Activated CD4-positive, alpha-beta T cell treated with anti-CD3 and anti-CD28 coated beads for 24 hours (primary cell): ENCODE measurements around the gene ATOH8.

Experiments used
- DNase-seq, 2 donors: peaks; one replicate each; pipeline ENCODE4 v3.0.0-alpha.2; 2020; ENCODE audit warnings: low read depth in 2 of 2

The ATOH8 gene

DNA sequence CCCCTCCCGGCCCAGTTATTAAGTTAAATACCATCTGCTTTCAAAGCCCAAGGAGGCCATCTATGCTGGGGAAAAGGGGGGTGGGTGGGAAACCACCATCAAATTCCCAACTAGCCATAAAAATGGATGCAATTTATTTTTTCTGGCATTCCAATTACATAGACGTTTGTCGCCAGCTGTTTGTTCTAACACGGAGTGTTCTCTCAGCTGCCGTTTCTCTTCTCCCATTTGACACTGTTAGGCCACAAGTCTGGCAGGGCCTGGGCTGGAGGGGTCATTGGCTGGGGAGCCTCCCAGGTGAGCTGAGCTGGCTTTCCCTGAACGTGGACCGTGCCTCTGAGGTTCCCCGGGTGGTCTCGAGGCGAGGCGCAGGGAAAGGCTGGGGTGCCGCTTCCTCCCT is 16.6 kb downstream of the ATOH8 start:
- DNase-seq = no peak

DNA sequence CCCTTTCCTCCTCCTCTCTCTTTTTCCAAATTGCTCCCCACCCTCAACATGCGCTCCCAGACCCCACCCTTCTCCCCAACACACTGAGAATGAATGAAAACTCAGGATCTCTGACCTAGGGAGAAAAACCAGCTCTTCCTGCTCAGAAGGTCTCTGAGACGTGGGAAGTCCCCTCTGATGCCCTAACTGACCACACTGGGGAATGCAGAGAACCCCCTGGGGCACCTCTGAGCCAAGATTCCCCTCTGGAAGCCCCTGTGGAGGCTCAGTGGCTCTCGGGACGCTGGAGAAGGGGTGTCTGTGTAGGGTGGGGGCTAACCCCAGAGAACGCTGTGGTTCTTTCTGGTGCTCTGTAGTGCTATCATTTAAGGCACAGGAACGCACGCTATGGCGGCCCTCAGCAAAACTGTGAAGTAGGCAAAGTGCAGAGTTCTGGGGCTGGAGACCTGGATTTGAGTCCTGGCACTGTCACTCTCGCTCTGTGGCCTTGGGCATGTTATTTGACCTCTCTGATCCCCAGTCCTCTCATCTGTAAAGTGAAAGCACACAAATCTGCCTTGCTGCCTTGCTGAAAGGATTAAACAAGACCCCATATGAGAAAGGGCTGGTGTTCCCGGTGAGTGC is 17.1 kb downstream of the ATOH8 start:
- no peak for DNase-seq

DNA sequence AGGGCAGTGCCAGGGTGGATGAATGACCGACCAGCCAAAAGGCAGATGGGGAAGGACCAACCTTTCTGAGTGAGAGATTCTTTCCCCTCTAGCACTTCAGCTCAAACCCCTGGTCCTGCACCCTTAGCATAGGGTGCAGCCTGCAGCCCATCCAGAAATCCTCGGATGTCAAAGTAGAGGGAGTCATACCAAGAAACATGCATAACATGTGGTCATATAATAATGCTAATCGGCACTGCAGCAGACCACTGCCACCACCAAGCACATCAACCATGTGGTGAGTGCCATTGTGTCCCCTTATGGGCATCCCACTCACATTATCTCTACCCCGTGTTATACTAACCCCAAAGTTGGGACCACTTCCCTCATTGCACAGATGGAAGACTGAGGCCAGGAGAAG is 17.7 kb downstream of the ATOH8 start:
- no peak for DNase-seq

DNA sequence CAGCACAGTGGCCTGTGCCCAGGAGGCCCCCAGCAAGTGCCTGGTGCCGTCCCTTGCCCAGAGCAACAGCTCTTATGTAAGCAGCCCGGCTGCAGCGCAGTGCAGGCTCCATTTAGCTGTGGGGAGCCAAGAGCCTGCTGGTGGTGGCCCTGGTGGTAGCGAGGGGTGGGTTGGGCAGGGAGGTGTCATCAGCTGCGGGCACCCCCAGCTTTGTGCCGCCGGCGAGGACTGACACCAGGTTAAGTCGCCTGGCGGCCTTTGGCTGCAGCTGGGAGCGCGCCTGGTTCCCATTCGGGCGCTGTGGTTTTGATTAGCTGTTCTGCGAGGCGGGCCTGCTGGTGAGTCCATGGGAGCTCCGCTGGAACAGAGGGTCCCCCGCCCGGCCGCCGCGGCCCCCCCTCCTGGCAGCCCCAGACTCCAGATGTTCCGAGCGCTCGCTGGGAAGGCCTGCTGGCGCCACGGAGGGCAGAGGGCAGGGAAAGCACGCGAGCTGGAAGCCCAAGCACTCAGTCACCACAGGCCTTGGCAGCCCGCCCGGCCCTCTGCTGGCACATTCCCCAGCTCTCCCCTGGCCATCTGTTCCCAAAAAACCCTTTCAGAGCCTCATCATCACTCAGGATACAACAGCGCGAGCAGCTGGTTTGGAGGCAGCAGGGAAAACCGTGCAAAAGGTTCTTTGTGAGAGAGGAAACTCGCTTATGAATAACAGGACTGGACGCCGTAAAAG is 18.4 kb downstream of the ATOH8 start:
- DNase-seq = no peak

DNA sequence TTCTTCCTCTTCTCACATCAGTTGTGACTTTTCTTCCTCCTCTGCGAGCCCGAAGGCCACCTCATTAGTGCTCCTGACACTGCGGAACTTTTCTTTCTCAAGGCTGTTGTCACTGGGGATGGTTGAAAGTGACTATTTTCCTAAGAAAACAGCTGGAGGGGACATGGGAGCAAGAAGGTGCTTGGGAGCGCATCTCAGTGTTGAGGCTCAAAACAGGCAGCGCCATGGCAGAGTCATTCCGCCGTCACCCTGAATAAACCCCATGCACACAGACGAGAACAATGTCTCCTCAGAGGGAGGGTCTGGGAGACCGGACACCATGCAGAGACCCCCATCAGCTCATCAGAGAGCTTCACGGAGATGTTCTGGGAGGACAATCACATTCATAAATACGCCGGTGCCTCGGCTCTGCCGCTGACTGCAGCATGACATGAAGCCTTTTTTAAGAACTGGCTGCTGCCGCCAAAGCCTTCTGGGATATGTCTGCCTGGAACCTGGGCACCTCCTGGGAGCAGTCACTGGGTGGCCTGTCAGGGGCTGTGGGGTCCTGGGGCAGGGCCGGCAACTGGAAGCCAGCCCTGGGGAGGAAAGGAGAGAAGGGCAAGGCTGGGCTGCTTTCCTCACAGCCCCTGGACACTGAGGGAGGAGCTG is 19.2 kb downstream of the ATOH8 start:
- DNase-seq = no peak

DNA sequence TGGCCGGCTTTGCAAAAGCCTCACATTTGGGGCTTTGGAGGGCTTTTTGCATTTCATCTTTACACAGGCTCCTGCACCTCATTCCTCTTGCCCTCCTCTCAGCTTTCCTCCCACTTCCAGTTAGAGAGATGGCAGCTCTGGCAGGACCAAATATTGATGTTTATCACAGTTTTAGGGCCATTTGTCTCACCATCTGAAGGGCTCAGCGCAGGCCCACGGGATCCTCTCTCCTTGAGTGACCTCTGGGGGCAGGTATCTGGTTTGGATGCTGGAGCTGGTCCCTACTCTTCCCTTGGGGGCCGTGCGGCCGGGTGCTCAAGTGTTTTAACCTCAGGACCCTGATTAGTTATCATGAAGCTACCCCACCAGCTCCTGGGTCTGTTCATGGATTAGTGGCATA is 19.9 kb downstream of the ATOH8 start:
- DNase-seq = no peak

DNA sequence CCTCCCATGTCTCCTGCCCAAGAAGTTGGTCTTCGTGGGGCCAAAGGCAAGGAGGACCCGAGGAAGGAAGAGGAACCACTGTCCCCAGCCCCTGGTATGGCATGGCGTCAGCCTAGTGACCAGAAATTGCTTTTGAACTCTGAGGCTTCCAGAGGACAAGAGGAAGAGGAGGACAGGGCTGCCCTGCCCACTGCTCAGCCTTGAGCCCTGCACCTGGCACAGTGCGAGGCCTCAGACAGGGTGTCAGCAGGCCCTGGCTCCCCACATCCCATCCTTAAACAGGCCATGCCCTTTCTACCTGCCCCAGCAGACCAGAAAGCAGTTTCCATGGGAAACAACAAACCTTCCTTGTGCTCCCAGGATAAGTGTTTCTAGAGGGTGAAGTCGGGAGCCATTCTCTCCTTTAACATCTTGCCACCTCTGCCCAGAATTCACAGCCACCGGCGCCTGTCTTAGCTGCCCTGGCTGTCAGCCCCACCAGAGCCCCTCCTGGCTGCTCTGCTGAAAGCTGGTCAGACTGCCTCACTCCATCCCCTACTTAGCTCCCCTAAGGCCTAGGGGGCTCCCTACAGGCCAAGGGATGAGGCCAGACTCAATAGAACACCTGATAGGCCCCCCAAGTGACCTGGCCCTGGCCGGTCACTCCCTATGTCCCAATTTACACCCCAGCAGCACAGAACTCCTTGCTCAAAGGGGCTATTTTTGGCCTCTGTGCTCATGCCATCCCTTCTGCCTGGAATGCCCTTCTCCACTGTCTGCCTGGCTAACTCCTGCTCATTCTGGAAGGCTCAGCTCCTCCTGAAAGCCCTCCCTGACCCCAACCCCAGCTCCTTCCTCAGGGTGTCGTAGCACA is 20.6 kb downstream of the ATOH8 start:
- DNase-seq = no peak

DNA sequence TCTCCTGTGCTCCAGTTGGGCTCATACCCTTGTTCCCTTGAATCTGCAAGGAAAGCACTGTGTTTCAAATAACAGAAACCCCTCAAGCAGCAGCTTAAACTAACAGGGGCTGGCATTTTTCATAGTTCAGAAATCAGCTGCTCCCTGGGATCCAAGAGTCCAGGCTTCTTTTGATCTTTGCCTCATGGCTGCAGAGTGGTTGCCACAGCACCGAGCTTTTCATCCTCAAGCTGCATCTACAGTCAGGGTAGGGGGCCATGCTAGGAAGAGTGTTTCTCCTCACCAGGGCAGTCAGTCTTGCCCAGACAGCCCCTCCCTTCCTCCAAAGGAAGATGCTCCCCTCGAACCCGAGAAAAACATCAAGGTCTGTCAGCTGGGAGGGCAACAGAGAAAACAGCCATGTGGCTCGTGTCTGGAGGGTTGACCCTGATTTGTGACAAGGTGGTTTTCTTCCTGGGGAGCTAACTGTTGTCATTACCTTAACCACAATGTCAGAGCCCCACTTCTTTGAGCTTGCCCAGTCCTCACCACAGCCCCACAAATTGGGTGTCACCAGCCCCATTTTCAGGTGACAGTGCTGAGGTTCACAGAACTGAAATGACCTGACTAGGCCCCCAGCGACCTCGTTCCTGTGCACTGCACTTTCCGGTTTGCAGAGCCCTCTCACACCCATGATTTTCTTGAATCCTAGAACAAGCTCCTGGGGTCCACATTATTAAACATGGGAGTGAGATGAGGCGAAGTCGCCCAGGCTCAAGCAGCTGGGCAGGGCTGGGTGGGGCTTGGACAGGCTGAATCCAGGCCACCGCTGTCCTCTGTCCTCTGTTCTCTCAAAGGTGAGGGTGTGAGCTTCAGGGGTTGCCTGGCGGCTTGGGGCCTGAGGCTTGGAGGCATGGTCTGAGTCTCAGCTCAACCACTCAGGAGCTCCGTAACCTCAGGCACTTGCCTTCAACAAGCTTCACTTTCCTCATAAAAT is 21.9 kb downstream of the ATOH8 start:
- no peak for DNase-seq

DNA sequence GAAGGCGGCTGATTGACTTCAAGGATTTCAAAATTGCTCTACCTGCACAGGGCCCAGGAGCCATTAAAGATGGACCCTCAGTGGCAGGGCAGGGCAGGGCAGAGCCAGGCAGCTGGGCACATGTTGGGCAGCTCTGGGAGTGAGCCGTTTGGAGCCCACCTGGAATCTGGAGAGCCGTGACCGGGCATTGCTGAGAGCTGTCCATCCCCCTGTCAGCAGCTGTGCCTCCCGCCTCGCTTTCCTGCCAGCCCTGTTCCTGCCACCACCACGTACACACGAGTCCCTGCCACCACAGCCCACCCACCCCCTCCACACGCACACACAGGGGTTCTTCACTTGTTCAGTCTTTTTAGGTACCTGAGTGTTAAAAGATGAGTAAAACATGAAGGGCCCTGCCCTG is 22.9 kb downstream of the ATOH8 start:
- DNase-seq = no peak

DNA sequence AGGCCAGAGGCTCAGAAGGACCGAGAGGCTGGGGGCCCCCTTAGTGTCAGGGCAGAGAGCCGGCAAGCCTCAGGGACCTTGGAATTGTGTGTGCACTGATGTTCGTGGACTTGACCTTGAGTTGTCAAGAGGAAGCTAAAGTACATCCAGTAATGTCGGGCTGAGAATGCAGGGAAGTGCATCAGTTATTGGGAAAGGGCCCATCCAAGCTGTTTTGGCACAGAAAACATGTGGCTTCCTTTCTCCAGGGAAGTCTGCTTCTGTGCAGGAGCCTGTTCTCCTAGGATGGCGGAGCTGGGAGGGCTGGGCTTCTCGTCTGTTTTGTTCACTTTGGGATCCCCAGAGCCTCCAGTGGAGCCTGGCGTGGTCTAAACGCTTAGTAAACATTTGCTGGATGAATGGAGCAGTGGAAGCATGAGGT is 23.7 kb downstream of the ATOH8 start:
- DNase-seq = no peak

DNA sequence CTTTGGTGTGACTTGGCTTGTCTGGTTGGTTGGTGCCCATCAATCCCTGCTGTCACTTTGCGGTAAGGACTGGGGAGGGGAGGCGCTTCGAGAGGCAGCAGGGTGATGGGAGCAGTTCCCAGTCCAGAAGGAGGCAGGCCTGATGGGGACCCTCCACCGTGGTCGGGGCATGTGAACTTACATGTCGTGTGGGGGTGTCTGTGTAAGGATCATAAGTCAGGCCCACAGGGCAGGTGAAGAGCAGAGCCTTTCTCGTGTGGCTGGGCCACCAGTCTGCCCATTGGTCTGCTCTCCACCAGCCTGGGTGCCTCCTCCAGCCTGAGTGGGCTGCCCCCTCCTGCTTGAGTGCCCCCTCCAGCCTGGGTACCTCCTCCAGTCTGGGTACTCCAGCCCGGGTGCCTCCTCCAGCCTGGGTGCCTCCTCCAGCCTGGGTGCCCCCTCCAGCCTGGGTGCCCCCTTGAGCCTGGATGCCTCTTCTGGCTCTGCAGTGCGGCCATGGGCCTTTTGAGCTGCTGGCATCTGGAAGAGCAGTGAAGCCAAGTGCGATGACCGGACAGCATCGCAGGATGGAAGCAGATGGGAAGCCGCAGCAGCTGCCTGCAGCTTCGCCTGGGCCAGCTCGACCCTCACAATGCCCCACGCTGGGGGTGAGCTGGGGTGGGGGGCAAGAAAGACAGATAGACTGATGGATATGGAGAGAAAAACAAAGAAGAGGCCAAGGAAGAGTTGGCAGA is 25.0 kb downstream of the ATOH8 start:
- no peak for DNase-seq

DNA sequence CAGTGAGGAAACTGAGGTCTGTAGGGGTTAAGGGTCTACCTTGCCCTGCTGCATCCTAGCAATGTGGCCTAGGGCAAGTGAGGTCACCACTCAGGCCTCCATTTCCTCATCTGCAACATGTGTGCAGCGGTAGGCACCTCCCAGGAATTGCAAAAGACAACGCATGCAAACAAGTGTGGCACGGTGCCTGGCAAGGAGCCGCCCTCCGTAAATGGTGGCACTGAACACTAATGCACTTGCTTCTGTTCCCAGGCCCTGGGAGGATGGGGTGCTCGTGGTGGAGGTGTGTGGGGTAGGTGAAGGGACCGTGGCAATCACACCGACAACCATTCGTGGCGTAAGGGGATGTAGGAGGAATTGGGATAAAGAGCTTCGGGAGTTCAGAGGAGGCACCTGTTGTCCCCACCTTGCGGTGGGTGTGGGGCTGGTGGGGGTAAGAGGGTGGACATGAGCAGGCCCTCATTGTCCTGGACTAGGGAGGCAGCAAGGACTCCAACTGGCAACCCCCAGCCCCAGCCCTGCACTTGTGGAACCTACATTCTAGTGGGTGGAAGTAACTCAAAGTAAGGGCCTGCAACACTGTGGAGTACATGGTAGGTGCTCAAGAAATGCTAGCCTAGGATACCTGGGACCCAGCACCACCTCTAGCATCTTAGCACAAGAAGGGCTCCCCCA is 26.0 kb downstream of the ATOH8 start:
- DNase-seq = no peak

DNA sequence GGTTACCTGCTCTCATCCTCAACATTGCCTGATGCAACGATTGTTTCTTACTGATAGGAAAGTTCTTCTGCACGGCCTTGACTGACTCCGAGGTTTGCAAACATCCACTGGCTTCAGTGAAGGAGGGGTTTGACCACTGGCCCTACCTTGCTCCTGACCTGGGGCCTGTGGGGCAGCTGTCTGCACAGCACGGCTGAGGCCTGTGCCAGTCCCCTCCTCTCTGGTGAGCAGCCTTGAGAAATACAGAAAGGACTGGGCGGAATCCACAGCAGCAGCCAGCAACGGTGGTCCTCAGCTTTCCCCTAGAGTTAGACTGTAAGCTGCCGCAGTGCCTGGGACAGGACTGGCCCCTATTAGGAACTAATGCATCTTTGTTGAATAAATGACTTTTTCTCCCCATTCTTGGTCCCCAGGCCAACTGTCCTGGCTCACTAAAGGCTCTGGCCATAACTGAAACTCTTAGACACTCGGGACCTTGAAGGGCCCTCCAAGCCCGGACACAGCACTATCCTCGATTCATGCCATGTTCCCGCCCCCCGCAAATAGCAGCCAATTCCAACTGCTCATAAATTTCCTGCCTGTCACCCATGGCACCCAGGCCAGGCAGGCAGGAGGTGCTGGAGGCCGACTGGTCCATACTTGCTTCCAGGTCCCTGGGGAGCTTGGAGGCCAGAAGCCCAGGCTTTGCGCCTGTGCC is 26.7 kb downstream of the ATOH8 start:
- no peak for DNase-seq

DNA sequence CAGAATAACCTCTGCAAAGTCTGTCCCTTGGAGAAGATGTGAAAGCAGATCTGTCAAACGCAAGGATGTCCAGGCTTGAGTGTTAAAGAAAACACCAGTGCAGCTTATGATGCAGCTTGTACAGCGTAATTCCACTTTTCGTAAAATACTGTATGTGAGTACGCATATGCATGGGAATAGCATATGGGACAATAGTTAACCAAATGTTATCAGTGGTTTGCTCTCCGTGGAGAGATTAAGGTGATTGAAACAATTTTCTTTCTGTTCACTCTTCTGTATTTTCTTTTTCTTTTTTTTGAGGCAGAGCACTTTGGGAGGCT is 27.2 kb downstream of the ATOH8 start:
- DNase-seq = no peak

DNA sequence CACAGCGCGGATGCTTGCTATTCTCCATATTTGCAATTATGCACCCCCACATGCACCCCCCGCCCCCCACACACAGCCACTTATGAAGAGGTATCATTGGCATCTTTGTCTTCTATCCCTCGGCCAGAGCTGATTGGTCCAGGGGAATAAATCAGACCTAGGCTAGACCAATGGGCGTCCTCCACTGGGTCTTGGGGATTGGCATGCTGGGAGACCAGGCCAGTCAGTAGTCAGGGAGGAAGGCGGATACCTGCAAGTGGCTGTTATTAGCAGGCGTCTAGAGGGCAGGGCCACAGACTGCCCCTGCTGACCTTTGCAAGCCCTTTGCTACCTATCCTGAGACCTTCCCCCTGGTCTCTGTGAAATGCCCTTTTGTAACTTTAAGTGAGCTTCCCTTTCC is 30.0 kb downstream of the ATOH8 start:
- no peak for DNase-seq

DNA sequence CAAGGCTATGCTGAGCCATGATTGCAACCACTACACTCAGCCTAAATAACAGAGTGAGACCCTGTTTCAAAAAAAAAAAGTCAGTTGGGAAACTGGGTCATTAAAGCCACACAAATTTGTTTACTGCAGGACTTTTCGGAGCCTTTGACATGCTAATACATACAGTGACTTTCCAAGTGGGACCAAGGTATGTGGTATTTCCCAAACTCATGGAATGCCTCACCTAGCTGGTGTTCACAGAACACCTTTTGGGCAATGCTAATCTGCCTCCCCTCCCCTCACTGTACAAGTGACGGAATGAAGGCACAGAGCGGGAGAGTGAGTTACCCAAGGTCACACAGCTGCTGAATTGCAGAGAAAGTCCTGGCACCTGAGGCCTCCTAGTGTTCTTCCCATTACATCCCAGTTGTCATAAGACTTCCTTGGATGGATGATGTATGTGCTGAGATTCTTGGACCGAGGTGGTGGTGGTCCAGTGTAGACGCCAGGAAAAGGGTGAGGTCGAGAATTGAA is 30.7 kb downstream of the ATOH8 start:
- DNase-seq = no peak

DNA sequence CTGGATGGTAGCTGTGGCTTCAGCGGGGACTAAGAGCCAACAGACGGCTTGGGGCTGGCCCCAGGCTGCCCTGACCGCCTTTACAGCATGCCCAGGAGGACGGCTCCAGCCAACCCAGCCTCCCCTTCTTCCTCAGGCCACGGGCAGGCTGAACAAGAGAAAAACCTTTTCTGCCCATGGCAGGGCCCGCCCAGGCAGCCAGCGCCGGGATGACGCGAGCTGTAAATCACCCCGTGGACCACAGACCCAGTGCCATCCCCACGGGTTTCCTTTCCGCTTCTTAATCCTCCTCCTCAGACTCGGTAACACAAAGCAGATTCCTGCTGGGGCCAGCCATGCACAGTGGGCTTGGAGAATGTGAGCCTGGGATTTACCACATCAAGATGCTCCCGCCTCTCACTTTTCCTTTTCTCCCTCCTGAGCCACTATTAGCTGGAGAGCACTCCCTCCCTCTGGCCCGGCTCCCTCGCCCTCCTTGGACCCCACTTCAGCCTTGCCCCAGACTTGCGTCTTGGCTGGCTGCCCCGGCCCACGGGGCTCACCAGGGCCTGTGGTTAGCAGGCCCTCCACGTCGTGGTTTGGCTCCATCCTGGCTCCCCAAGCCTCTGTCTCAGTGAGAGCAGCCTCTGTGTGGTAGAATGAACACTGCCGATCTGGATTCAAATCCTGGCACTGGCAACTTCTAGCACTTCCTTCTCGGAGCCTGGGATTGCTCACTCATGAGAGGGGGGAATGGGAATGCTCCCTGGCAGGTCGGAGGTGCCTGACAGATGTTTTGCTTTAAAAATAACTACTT is 31.4 kb downstream of the ATOH8 start:
- no peak for DNase-seq

DNA sequence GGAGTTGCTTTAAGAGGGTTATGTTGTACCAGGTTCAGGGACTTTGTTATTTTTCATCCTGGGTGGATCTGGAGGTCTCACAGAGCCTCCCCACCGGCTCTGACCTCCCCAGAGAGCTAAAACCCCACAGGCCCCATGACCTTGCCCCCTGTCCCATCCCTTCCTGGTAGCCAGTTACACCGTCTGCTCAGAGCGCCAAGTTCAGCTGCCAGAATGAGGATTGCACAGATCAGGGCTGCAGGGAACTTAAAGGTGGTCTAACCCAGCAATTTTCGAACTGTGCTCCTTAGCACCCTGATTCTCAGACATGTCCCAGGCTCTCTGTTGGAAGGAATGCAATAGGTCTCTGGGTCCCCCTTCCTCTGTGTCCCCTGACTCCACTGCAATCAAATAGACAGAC is 32.1 kb downstream of the ATOH8 start:
- DNase-seq = no peak
